Cerebellar cortex (tissue), 1 donor: ENCODE data around the gene CAPN15.
"Not testable (repeated sequence)": the region's sequence is repeated elsewhere in the genome, so short reads cannot be mapped to it uniquely, and the experiment has no call there.

Source experiments
- DNase-seq: peaks from one replicate; pipeline ENCODE4 v3.0.0-alpha.2; 2015; ENCODE audit warnings: low spot score

The CAPN15 gene

DNA sequence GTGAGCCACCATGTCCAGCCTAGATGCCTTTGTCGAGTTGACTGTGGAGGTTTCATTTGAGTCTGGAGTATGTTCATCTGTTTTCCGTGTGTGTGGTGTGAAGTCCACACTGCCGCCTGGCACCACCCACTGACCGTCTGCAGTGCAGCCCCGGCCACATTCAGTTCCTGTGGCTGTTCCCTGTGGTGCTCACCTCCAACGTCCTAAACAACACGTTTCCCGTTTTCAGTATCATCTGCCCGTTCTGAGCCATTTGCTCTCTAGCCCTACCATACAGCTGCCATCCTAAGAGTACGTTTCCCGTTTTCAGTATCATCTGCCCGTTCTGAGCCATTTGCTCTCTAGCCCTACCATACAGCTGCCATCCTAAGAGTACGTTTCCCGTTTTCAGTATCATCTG, 20.0 kb upstream of the CAPN15 start:
- DNase-seq: not testable (repeated sequence)

GRCh38 chr16:507996-508395, 19.5 kb upstream of the CAPN15 start:
- DNase-seq: no peak

DNA sequence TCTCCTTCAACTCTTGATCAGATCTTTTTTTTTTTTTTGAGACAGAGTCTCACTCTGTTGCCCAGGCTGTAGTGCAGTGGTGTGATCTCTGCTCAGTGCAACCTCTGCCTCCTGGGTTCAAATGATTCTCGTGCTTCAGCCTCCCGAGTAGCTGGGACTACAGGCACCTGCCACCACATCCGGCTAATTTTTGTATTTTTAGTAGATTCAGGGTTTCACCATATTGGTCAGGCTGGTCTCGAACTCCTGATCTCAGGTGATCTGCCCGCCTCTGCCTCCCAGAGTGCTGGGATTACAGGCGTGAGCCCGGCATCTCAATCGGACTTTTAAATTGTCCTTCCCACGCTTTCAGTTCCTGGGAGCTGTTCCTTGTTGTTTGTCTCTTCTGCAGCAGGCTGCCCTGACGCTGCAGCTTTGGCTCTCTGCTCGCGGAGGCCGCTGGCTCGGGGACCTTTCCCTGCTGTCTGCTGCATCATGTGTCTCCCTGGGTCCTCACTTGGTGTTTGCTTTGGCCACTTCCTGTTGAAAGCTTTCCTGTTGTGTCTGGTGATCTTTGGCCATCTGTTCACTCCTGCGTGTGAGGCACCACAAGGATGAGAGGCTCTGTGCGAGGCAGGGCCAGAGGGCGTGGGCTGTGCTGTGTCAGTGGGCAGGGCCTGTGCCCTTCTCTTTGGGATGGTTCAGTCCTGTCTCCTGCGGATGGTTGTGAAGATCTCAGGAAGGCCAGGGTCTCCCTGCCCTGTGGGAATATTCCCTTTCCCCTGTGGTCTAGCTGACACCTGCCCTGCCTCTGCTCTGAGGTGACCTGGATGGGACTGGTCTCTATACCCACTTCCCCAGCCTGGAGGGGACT, 18.4 kb upstream of the CAPN15 start:
- DNase-seq: peak; percentile 92

DNA sequence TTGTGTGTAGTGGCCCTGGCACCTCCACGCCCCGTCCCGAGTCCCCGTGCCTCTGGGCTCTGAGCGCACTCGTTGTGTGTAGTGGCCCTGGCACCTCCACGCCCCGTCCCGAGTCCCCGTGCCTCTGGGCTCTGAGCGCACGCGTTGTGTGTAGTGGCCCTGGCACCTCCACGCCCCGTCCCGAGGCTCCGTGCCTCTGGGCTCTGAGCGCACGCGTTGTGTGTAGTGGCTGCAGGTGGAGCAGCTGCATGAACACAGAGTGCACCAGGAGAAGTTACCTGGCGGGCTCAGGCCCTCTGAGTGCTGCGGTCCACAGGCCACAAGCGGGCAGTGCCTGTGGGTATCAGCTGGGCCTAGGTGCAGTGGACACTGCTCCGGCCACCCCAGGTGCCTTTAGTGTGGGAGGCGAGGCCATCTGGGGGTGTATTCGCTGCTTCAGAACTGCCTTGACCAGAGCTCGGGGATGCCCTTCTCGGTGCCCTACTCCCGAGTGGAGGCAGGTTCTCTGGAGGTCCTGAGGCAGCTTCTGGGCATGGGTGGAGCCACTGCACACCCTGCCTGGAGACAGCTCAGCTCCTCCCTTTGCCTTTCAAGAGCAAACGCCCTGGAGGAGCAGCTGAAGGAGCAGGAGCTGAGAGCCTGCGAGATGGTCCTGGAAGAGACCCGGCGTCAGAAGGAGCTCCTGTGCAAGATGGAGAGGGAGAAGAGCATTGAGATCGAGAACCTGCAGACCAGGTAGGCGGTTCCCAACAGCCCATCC, 17.3 kb upstream of the CAPN15 start:
- DNase-seq: no peak

DNA sequence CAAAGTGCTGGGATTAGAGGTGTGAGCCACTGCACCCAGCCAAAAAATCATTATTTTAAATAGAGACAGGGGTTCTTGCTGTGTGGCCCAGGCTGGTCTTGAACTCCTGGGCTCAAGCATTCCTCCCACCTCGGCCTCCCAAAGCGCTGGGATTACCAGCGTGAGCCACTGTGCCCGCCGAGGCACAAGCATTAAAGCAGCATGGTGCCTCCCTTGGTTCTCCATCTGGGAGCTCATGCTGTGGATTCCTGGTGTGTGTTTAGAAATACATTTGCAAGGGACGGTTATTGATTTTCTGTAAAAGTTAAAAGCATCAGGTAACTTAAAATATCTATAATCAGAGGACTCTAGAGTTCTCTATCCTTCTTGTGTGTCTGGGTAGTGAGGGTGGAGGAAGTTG, 14.7 kb upstream of the CAPN15 start:
- DNase-seq: no peak

- DNase-seq: no peak
Observed at GRCh38 chr16:513950-514349, 13.6 kb upstream of the CAPN15 start.

DNA sequence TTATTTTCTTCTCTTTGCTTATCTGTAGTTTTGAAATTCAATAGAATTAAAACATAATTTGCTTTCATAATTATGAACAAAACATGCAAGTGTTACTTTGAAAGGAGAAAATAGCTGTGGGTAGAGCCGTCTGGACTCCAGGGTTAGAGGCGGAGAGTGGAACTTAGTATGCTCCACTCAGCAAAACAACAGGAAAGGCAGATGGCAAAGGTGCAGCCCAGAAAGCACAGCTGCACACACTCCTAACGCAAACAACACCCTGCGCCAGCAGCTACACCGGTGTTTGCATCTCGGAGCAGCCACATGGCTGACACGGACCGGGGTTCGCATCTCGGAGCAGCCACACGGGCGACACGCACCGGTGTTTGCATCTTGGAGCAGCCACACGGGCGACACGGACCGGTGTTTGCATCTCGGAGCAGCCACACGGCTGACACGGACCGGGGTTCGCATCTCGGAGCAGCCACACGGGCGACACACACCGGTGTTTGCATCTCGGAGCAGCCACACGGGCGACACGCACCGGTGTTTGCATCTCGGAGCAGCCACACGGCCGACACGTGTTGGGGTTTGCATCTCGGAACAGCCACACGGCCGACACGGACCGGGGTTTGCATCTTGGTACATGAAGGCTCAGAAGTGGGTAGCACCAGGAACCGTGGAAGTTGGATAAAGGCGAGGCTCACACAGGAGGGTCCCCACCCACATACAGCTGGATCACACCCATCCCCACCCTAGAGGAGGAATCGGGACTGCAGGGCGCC, 12.2 kb upstream of the CAPN15 start:
- DNase-seq: no peak

GRCh38 chr16:515939-516226, 11.6 kb upstream of the CAPN15 start:
- no peak for DNase-seq

DNA sequence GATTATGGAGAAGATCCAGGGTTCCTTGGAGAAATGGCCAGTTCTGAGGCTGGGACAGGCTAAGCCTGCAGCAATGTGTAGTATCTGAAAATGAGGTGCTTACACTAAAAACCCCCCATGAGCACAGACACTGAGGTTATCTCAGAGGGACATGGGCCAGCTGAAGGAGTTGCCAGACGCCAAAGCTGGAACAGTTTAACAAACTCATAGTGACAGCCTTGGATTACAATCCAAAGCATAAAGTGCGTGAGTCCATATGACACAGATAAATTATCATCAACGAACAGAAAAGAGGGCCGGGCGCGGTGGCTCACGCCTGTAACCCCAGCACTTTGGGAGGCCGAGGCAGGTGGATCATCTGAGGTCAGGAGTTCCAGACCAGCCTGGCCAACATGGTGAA, 11.2 kb upstream of the CAPN15 start:
- no peak for DNase-seq

DNA sequence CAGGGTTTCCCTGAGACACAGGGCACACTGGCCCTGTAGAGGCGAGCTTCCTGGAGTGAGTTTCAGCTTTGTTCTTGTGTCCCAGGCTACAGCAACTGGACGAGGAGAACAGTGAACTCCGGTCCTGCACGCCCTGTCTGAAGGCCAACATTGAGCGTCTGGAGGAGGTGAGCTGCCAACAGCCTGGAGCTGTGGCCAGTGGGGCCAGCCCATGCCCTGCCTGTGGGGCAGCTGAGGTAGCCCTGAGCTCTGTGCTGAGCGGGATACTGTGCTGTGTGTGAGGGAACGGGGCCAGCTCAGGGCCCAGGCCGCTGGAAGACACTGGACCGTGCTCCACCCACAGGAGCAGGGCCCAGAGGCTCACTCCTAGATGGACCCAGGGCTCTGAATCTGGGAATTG, 8.7 kb upstream of the CAPN15 start:
- no peak for DNase-seq

- no peak for DNase-seq
Observed at GRCh38 chr16:519425-519824, 8.1 kb upstream of the CAPN15 start.

- no peak for DNase-seq
Observed at GRCh38 chr16:519841-520687, 7.4 kb upstream of the CAPN15 start.

GRCh38 chr16:520847-521246, 6.7 kb upstream of the CAPN15 start:
- no peak for DNase-seq

- no peak for DNase-seq
Observed at GRCh38 chr16:521381-522210, 5.9 kb upstream of the CAPN15 start.

- DNase-seq: no peak
Observed at GRCh38 chr16:522320-523096, 5.0 kb upstream of the CAPN15 start.

GRCh38 chr16:523097-523741, 4.3 kb upstream of the CAPN15 start:
- no peak for DNase-seq

- DNase-seq: no peak
Observed at GRCh38 chr16:524274-525040, 3.1 kb upstream of the CAPN15 start.

DNA sequence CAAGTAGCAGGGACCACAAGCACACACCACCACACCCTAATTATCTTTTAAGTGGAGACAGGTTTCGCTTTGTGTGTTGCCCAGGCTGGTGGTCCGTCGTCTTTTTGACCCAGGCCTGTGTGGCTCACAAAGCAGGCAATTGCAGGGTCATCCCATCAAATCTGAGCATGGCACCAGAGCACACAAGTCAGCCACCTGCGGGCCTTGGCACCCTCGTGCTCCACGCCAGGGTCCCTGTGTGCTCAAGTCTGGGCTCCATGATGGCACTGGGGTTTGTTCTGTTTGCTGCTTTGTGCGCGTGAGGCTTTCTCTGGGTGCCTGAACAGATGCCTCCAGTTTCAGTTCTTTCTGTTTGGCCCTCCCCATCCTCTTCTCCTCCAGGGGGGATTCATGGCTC, 2.4 kb upstream of the CAPN15 start:
- no peak for DNase-seq
